ENCODE results near the gene PPIL4.
"Not testable (repeated sequence)": the region's sequence is repeated elsewhere in the genome, so short reads cannot be mapped to it uniquely, and the experiment has no call there.

PPIL4 gene

GRCh38 chr6:149483334-149483725 lies 62.5 kb downstream of the PPIL4 start:
- no peak for DNase-seq

GRCh38 chr6:149482545-149483333 lies 63.1 kb downstream of the PPIL4 start:
- no peak for DNase-seq

- no peak for DNase-seq
Observed at GRCh38 chr6:149480502-149481280, 65.2 kb downstream of the PPIL4 start.

- DNase-seq = no peak
Observed at GRCh38 chr6:149478631-149479314, 67.1 kb downstream of the PPIL4 start.

- DNase-seq = no peak
Observed at GRCh38 chr6:149477544-149477943, 68.3 kb downstream of the PPIL4 start.

- DNase-seq = no peak
Observed at GRCh38 chr6:149476789-149477455, 68.9 kb downstream of the PPIL4 start.

GRCh38 chr6:149474108-149474935 lies 71.5 kb downstream of the PPIL4 start:
- DNase-seq = no peak

- DNase-seq = no peak
Observed at GRCh38 chr6:149473080-149474052, 72.5 kb downstream of the PPIL4 start.

GRCh38 chr6:149472241-149472640 lies 73.6 kb downstream of the PPIL4 start:
- DNase-seq = no peak

GRCh38 chr6:149471801-149472200 lies 74.0 kb downstream of the PPIL4 start:
- DNase-seq = no peak

- DNase-seq = no peak
Observed at GRCh38 chr6:149470948-149471347, 74.9 kb downstream of the PPIL4 start.

- no peak for DNase-seq
Observed at GRCh38 chr6:149468179-149468578, 77.7 kb downstream of the PPIL4 start.

GRCh38 chr6:149467265-149467664 lies 78.6 kb downstream of the PPIL4 start:
- DNase-seq = no peak

GRCh38 chr6:149464411-149464810 lies 81.4 kb downstream of the PPIL4 start:
- no peak for DNase-seq

- DNase-seq = no peak
Observed at GRCh38 chr6:149463781-149464180, 82.1 kb downstream of the PPIL4 start.

GRCh38 chr6:149462712-149463111 lies 83.1 kb downstream of the PPIL4 start:
- not testable (repeated sequence) for DNase-seq

- peak; percentile 0 to 6 for DNase-seq
Observed at GRCh38 chr6:149461670-149462069, 84.2 kb downstream of the PPIL4 start.

GRCh38 chr6:149460249-149460648 lies 85.6 kb downstream of the PPIL4 start:
- DNase-seq = not testable (repeated sequence)

GRCh38 chr6:149459761-149460160 lies 86.1 kb downstream of the PPIL4 start:
- DNase-seq = no peak

- no peak for DNase-seq
Observed at GRCh38 chr6:149458806-149459205, 87.0 kb downstream of the PPIL4 start.

- no peak for DNase-seq
Observed at GRCh38 chr6:149458196-149458595, 87.6 kb downstream of the PPIL4 start.

Data from NCI-H526 (cell line).